Muscle of arm (tissue), 12 donors: ENCODE results near the gene ITGA3. TPM values are rescaled to one million over a fixed set of nuclear protein-coding genes. Genes with fewer than 3 reads are reported as not detected.

ENCODE experiments used
- DNase-seq: peaks from one replicate; pipeline ENCODE4 v3.0.0-alpha.2; 2013
- polyA plus RNA-seq, 12 donors: library from polyadenylated mRNA; unstranded; fragments of 120-200 nt; gene quantifications; one replicate each; pipeline ENCODE4 v1.2.1, GENCODE V29; 2013; ENCODE audit not compliant: insufficient read length in 12 of 12

Gene ITGA3
- polyA plus RNA-seq, 12 donors, result 16.5 to 44.0 (median 30.0) TPM; not detected in 1

DNA sequence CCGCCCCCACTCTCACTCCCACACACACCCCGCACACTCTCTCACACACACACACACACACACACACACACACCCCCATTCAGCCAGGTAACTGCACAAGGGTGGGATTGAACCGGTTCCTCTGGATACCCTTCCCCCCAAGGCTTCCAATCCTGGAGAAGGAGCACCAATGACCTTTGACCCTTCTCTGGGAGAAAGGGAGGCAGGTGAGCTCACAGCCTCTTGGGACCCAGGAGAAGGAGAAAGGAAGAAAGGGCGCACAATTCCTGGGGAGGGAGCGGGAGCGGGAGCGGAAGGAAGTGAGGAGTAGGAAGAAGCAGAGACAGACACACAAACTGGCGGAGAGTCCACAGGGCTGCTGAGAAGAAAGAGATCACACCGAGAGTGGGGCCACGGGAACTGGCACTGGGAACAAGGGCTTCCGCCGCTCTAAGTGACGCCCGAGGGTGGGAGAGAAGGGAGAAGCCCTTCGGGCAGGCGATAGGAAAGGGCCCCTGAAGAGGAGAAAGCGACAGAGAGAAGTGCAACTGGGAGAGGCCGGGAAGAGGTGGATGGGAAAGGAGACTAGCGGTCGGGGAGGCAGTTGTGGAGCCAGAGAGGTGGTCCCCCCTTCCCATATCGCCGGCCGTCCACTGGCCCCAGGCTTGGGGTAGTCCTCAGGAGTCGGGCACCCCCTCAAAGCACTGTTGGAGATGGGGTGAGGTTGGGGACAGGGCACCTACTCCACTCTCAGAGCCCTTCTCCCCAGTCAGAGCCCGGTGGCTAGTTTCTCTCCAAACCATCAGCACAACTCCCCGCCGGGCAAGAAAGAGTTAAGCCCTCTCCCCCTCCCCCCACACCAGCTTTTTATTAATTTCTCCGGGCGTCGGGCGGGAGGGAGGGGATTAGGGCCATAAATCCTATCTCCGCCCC, 72.8 kb downstream of the ITGA3 start:
- no peak for DNase-seq

DNA sequence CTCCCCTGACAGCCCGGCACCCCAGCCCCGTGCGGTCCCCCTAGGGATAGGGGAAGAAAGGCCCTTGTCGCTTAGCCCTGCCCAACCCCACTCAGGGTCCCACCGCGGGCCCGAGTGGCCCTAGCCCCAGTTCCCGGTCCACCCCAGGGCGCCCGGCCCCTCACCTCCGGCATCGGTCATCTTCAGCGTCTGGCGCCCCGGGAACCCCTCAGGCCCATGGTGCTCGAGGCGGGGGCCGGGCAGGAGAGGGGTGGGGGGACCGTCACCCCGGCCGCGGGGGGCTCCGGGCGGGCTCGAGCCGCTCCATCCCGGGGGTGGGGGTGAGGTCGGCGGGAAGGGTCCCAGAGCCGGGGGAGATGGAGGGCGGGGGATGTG, 73.4 kb downstream of the ITGA3 start:
- DNase-seq, result no peak

DNA sequence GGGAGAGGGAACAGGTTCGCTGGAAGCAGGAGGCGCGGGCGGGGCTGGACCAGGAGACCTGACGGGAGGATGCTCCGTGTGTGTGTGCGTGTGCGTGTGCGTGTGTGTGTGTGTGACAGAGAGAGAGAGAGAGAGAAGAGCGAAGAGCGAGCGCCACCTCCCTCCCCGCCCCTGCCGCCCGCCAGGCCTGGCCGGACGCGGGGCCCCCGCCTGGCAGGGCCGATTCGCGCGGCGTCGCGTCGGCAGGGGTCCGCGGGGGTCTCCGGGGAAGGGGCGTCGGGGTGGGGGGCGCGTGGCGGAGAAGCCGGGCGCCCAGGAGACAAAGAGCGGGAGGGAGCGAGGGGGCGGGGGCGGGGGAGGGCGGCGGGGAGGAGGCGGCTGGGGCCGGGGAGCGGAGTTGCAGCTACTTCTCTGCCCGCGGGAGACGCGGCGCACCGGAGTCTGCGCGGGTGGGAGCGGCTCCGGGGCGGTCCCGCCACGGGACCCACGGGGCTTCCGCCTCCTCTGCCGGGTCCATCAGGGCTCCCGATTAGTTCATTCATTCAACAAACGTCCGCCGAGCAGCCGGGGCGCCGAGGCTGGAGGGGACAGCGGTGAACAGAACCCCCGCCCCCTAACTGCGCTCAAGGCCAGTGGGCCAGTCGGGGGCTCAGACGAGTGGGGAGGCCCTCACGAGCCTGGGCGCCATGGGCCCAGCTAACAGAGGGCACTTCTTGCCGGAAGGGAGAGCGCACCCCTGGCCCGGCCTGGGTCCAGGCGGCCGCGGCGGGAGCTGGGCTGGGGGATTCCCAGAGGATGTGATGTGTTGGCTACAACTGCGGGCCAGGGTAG, 74.0 kb downstream of the ITGA3 start, which contains the start of gene SAMD14:
Gene SAMD14 (minus strand): TSS at position 433 of the 831 bp plus-strand sequence. CDS start 5,201 bp downstream, outside the sequence.
- DNase-seq, result no peak

DNA sequence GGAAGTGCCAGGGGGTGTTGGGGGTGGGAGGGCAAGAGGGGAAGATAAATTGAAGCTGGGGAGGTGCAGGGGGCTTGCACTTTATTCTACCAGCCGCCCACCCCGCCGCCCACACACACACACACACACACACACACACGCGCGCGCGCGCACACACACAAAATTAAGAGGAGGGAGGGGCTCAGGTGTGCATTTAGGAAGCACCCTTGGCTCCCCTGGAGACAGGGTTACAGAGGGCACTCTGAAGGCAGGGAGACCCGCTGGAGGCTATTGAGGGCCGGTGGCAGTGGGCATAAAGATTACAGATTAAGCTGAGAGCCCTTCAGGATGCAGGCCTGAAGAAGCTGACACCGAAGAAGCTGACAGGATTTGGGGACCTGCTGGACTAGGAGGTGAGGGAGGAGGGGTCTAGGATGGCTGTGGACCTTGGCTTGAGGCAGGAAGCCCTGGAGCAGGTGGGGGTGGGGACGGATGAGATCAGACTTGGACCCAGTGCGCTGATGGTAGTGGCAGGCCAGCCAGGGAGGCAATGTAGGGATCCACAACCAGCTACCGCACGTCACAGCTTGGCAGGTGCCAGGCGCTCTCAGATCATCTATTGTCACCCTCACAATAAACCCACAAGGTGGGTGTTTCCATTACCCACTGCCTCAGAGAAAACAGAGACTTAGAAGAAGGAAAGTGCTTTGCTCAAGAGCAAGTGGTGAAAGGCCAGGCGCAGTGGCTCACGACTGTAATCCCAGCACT, 74.8 kb downstream of the ITGA3 start:
- no peak for DNase-seq

GRCh38 chr17:50132104-50132794, 76.3 kb downstream of the ITGA3 start:
- no peak for DNase-seq

DNA sequence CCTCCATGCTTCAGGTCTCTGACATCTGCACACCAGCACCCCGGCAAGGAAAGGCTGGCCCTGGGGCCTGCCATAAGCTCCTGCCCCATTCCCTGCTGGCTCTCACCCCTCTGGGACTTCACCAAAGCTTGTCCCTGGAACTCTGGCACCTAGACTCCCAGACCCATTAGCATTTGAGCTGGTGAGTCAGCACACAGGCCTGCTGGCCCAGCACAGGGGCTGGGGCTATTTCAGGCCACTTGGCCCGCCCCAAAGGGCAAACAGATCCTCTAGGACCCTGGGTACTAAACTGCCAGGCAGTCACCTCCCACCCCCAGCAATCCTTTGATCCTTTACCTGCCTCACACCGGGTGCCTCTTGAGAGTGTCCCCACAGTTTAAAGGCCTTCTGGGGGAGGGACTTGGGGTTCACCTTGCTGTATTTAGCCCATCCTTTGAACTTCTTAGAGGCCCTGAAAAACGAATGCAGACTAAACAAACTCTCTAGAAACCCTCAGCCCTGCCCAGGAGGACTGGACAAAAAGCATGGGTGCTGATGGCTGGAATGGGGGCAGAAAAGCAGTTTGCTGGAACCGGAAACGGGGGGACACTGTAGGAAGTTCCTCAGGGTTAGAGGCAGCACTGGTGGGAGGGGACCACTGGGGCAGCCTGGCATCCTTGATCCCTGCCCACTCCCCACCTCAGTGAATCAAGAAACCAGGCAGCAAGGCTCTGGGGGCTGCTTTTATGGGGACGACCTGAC, 77.3 kb downstream of the ITGA3 start:
- no peak for DNase-seq

- no peak for DNase-seq
Observed at GRCh38 chr17:50133769-50134099, 77.8 kb downstream of the ITGA3 start.

GRCh38 chr17:50134206-50135110, 78.5 kb downstream of the ITGA3 start:
- no peak for DNase-seq

- no peak for DNase-seq
Observed at GRCh38 chr17:50135316-50136095, 79.6 kb downstream of the ITGA3 start.

- no peak for DNase-seq
Observed at GRCh38 chr17:50136096-50136687, 80.3 kb downstream of the ITGA3 start.

GRCh38 chr17:50137042-50137441, 81.1 kb downstream of the ITGA3 start:
- no peak for DNase-seq

DNA sequence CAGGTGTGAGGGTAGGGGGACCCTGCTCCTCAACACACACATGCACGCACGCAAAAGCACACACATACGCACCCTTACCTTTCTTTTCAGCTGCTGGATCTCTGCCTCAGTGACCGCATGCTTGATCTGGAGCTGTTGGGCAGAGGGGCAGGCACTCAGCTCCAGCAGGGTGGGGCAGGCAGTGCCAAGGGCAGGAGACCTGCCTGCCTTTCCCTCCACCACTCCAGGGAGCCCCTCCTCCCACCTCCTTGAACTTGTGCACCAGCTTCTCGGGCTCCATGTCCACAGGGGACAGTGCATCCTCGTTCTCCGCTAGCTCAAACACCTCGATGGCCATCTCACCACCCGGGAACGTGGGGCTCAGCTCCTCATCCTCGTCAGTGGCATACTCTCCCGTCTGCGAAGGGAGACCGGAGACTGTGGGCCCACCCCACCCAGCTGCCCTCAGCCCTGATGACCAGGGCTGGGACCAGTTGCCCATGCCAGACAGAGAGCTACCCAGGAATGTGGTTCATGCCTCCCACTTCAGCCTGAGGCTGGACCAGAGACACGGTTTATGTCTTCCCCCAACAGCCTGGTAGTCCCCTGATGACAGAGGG, 83.4 kb downstream of the ITGA3 start:
- DNase-seq, result no peak

Other genes with a start within 250 kb of the ITGA3 start
- gene TAC4, start 208.0 kb upstream of the ITGA3 start, polyA plus RNA-seq, result 1 to 10 TPM in 9 of 12 donors, under 1 TPM in 1, not detected in 2; 0.88 to 4.1 (median 1.7) TPM
- gene DLX4, start 86.9 kb upstream of the ITGA3 start, polyA plus RNA-seq, result 1 to 10 TPM in 1 of 12 donors, under 1 TPM in 9, not detected in 2; 0.12 to 1.2 (median 0.38) TPM
- 1 to 10 TPM in 2 of 12 donors, under 1 TPM in 3, not detected in 7; 0.09 to 6.3 (median 0.42) TPM for gene DLX3, start 60.9 kb upstream of the ITGA3 start, polyA plus RNA-seq
- 100 to 1,000 TPM in 1 of 12 donors, 10 to 100 TPM in 10, not detected in 1; 43.9 to 100 (median 57.3) TPM for gene PDK2, start 39.2 kb downstream of the ITGA3 start, polyA plus RNA-seq
- gene SAMD14, start 74.0 kb downstream of the ITGA3 start, polyA plus RNA-seq, result 10 to 100 TPM in 1 of 12 donors, 1 to 10 TPM in 10, not detected in 1; 2.9 to 15.6 (median 3.9) TPM
- gene PPP1R9B, start 94.6 kb downstream of the ITGA3 start, polyA plus RNA-seq, result 10 to 100 TPM in 11 of 12 donors, not detected in 1; 29.5 to 70.3 (median 37.6) TPM
- 100 to 1,000 TPM in 11 of 12 donors, not detected in 1; 116 to 379 (median 260) TPM for gene SGCA, start 109.9 kb downstream of the ITGA3 start, polyA plus RNA-seq
- gene COL1A1, start 145.5 kb downstream of the ITGA3 start, polyA plus RNA-seq, result over 10,000 TPM in 1 of 12 donors, 1,000 to 10,000 TPM in 11; 2,279 to 10,060 (median 4,381) TPM
- gene TMEM92, start 218.4 kb downstream of the ITGA3 start, polyA plus RNA-seq, result 1 to 10 TPM in 7 of 12 donors, under 1 TPM in 3, not detected in 2; 0.72 to 3.1 (median 1.3) TPM